ENCODE data around the gene SLC39A11.

Gene SLC39A11

DNA sequence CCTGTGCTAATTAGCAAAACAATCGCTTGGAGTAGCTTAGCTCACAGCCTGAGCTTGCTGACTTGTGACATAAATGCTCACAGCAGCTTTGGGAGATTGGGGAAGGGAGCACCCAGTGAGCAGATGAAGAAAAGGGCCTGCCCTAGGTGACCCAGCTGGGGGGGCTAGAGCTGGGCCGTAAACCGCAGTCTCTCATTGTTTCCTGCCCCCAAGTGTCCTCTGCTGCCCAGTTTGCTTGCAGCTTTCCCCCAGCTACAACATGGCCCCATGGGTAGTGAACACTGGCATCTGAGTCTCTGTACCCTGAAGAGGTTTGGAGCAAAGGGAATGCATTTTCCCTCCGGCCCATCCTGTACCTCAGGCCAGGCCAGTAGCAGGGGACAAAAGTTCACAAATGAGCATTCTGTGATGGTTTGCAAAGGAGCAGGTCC, 349.4 kb downstream of the SLC39A11 start:
- H3K36me3 ChIP-seq, result peaks cover 8% of the 10 kb centered on the region
- TF ChIP-seq, protein P1, sequence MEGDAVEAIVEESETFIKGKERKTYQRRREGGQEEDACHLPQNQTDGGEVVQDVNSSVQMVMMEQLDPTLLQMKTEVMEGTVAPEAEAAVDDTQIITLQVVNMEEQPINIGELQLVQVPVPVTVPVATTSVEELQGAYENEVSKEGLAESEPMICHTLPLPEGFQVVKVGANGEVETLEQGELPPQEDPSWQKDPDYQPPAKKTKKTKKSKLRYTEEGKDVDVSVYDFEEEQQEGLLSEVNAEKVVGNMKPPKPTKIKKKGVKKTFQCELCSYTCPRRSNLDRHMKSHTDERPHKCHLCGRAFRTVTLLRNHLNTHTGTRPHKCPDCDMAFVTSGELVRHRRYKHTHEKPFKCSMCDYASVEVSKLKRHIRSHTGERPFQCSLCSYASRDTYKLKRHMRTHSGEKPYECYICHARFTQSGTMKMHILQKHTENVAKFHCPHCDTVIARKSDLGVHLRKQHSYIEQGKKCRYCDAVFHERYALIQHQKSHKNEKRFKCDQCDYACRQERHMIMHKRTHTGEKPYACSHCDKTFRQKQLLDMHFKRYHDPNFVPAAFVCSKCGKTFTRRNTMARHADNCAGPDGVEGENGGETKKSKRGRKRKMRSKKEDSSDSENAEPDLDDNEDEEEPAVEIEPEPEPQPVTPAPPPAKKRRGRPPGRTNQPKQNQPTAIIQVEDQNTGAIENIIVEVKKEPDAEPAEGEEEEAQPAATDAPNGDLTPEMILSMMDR (IDR thresholded peaks at IDR 0.05; ENCODE audit: low read depth, low read length), result no peak
- no peaks in the 10 kb centered on the region for H3K27me3 ChIP-seq (ENCODE audit: insufficient read depth, low read depth, severe bottlenecking)
- DNase-seq, result peak; percentile 31
- H3K4me3 ChIP-seq (ENCODE audit: low read depth, low read length), result no peak overlapping the region
- H3K9me3 ChIP-seq (ENCODE audit: severe bottlenecking), result no peaks in the 10 kb centered on the region
- no peak overlapping the region for H3K27ac ChIP-seq

DNA sequence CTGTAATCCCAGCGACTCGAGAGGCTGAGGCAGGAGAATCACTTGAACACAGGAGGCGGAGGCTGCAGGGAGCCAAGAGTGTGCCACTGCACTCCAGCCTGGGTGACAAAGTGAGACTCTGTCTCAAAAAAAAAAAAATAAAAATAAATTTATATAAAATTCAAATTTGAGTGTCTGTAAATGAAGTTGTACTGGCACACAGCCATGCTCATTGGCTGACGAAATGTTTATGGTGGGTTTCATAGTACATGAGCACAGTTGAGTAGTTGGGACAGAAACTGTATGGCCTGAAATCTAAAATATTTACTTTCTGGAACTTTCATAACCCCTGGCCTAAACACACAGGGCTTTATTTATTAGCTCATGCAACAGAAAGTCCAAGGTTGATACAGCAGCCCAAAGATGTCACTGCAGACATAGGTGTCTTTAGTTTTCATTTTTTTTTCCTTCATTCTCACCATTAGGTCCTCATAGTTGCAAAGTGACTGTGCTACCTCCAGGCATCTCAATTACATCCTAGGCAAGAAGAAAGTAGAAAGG, 355.3 kb downstream of the SLC39A11 start:
- peaks cover 42% of the 10 kb centered on the region for H3K36me3 ChIP-seq
- no peak overlapping the region for H3K27ac ChIP-seq
- no peak overlapping the region for H3K4me3 ChIP-seq (ENCODE audit: low read depth, low read length)
- no peak for DNase-seq
- no peaks in the 10 kb centered on the region for H3K9me3 ChIP-seq (ENCODE audit: severe bottlenecking)
- H3K27me3 ChIP-seq (ENCODE audit: insufficient read depth, low read depth, severe bottlenecking), result no peaks in the 10 kb centered on the region
- TF ChIP-seq, protein P1 (IDR thresholded peaks at IDR 0.05; ENCODE audit: low read depth, low read length), result no peak

DNA sequence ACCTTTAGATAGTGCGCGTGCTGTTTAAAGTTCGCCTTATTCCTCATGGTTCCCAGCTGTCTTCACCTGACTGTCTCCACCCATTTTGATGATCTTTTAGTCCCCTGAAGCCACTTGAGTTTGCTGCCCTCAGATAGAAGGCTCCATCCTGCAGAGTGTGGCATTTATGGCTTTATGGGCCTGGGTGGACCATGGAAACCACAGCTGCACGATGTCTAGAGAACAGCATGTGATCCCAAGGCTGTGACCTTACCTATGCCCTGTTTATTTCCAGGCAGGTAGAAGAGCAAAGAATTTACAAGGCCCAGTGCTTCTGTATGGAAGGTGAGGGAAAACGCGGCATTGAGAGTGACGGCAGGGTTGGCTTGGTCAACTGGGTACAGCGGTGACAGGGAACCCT, 356.9 kb downstream of the SLC39A11 start:
- TF ChIP-seq, protein P1 (IDR thresholded peaks at IDR 0.05; ENCODE audit: low read depth, low read length), result no peak
- H3K4me3 ChIP-seq (ENCODE audit: low read depth, low read length), result no peak overlapping the region
- no peaks in the 10 kb centered on the region for H3K27me3 ChIP-seq (ENCODE audit: insufficient read depth, low read depth, severe bottlenecking)
- no peak for DNase-seq
- no peak overlapping the region for H3K27ac ChIP-seq
- H3K36me3 ChIP-seq, result peaks cover 44% of the 10 kb centered on the region
- no peaks in the 10 kb centered on the region for H3K9me3 ChIP-seq (ENCODE audit: severe bottlenecking)

DNA sequence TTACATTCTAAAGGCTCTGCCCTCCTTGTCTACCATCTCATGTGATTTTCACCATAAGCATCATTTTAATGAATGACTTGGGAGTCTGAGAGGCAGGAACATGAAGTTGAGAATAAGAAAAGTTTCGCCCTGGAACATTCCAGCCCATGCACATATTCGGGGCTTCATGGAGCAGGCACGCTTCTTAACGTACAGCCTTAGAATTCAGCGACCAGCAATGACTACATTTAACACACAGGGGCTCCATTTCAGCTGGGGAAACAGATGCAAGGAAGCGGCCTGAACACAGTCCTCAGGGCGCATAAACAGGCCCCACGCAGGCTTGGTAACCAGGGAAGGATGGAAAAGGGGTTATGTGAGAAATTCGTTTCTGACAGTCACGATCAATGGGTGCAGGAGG, 357.4 kb downstream of the SLC39A11 start:
- no peak for DNase-seq
- Histone ChIP-seq H3K27me3 (ENCODE audit: insufficient read depth, low read depth, severe bottlenecking) (no peaks in the 10 kb centered on the region), H3K36me3 (peaks cover 44% of the 10 kb centered on the region), H3K9me3 (ENCODE audit: severe bottlenecking) (no peaks in the 10 kb centered on the region), H3K4me3 (ENCODE audit: low read depth, low read length) (no peak overlapping the region), H3K27ac (no peak overlapping the region)
- TF ChIP-seq, protein P1 (IDR thresholded peaks at IDR 0.05; ENCODE audit: low read depth, low read length), result no peak

DNA sequence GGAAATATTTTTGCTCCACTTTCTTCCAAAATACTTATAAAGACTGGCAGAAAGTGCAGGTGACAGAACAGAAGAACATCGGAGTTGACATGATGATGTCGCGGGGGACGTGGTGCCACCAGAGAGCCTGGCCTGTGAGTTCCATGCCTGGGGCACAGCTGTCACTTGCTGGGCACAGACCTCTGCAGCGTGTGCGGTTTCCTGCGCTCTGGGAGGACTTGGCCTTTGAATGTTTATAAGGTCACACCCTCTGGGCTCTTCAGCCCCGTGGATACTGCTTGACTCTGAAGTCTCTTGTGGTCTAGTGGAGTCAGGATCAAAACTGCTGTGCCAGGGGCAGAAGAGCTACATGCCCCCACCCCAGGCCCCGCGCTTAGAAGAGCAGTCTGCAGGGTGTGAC, 357.9 kb downstream of the SLC39A11 start:
- DNase-seq, result no peak
- TF ChIP-seq, protein P1 (IDR thresholded peaks at IDR 0.05; ENCODE audit: low read depth, low read length), result no peak
- Histone ChIP-seq H3K27ac (no peak overlapping the region), H3K27me3 (ENCODE audit: insufficient read depth, low read depth, severe bottlenecking) (no peaks in the 10 kb centered on the region), H3K36me3 (peaks cover 44% of the 10 kb centered on the region), H3K9me3 (ENCODE audit: severe bottlenecking) (no peaks in the 10 kb centered on the region), H3K4me3 (ENCODE audit: low read depth, low read length) (no peak overlapping the region)

DNA sequence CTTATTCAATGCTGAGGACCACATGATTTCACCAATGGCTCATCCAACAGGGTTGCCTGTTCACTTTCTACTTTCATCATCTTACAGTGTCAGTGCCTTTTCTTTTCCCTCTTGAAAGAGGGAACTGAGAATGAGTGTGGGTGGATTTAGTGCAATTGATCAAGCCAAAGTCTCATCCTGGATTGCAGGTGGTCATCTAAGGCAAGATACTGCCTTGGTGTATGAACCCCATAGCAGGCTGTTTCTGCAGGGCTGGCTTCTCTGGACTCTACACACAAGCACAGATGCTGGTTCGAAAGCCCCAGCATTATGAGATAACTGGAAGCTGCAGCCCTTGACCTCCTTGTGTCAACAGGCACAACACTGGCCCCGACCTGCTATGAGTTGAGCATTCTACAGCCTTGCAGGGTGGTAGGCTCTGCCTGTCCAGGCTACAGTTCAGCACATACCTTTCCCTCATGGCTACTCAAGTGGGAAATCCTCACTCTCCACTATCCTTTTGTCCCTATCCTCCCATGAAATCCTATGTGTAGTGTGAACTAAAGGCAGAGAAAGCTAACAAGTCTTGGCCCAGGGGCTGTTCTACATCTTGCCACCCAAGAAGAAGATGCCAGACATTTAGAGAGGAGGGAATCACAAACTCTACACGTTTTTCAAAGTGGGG, 358.7 kb downstream of the SLC39A11 start:
- TF ChIP-seq, protein P1 (IDR thresholded peaks at IDR 0.05; ENCODE audit: low read depth, low read length), result no peak
- Histone ChIP-seq H3K4me3 (ENCODE audit: low read depth, low read length) (no peak overlapping the region), H3K9me3 (ENCODE audit: severe bottlenecking) (no peaks in the 10 kb centered on the region), H3K27ac (no peak overlapping the region), H3K27me3 (ENCODE audit: insufficient read depth, low read depth, severe bottlenecking) (no peaks in the 10 kb centered on the region), H3K36me3 (peaks cover 44% of the 10 kb centered on the region)
- no peak for DNase-seq

All from WERI-Rb-1 (cell line).